Liver (tissue), 9 donors: ENCODE results near the gene MOSPD3. TPM values are rescaled to one million over a fixed set of nuclear protein-coding genes. Genes with fewer than 3 reads are reported as not detected.

Experiments
- DNase-seq: peaks from one replicate; pipeline ENCODE4 v3.0.0-alpha.2; 2017; ENCODE audit warnings: low spot score
- H3K27ac ChIP-seq, 2 donors: one replicate each; pipeline ENCODE4 v1.7.0; 2013; ENCODE audit warnings: inconsistent platforms in 2 of 2, low read length in 2 of 2, control low read depth in 1 of 2, low read depth in 1 of 2, mild to moderate bottlenecking in 1 of 2
- H3K27me3 ChIP-seq, 4 donors: one replicate each; pipeline versions ENCODE4 v1.6.1 to v1.7.0; 2013; ENCODE audit warnings: low read length in 3 of 4, inconsistent platforms in 1 of 4, mild to moderate bottlenecking in 1 of 4, moderate library complexity in 1 of 4; ENCODE audit not compliant: control insufficient read depth in 4 of 4, insufficient read depth in 4 of 4
- H3K36me3 ChIP-seq, 4 donors: one replicate each; pipeline versions ENCODE4 v1.6.1 to v1.7.0; 2013; ENCODE audit warnings: low read length in 3 of 4, mild to moderate bottlenecking in 3 of 4, low read depth in 1 of 4, moderate library complexity in 1 of 4; ENCODE audit not compliant: control insufficient read depth in 4 of 4, insufficient read depth in 3 of 4
- H3K4me1 ChIP-seq, 4 donors: one replicate each; pipeline versions ENCODE4 v1.6.1 to v1.7.0; 2013; ENCODE audit warnings: low read length in 3 of 4, mild to moderate bottlenecking in 3 of 4, moderate library complexity in 1 of 4; ENCODE audit not compliant: control insufficient read depth in 4 of 4, insufficient read depth in 4 of 4
- H3K4me3 ChIP-seq, 3 donors: one replicate each; pipeline versions ENCODE4 v1.6.1 to v1.7.0; 2013; ENCODE audit warnings: low read length in 3 of 3, control low read depth in 1 of 3, low read depth in 1 of 3, mild to moderate bottlenecking in 1 of 3
- H3K9ac ChIP-seq, 2 donors: one replicate each; pipeline ENCODE4 v1.7.0; 2013; ENCODE audit warnings: low read length in 2 of 2, mild to moderate bottlenecking in 2 of 2, moderate library complexity in 2 of 2, control low read depth in 1 of 2, low read depth in 1 of 2
- H3K9me3 ChIP-seq, 4 donors: one replicate each; pipeline versions ENCODE4 v1.6.1 to v1.7.0; 2013; ENCODE audit warnings: low read length in 3 of 4; ENCODE audit not compliant: control insufficient read depth in 4 of 4
- CTCF ChIP-seq: fragments of 150-350 bp; IDR thresholded peaks from 2 replicates; pipeline ENCODE4 v1.5.1; 2017; ENCODE audit warnings: improper control_type of control experiment, low read depth, low read length; ENCODE audit not compliant: missing input control
- EGR1 ChIP-seq, 2 donors: IDR thresholded peaks; 2 replicates each; pipeline ENCODE4 v1.6.1; 2016 to 2018; ENCODE audit warnings: antibody characterized with exemption in 2 of 2, low read depth in 2 of 2
- FOXA1 ChIP-seq: IDR thresholded peaks from 2 replicates; pipeline ENCODE4 v1.6.1; 2016; ENCODE audit warnings: antibody characterized with exemption
- FOXA2 ChIP-seq: IDR thresholded peaks from 2 replicates; pipeline ENCODE4 v1.6.1; 2016; ENCODE audit warnings: antibody characterized with exemption
- GABPA ChIP-seq, 2 donors: IDR thresholded peaks in 1 of 2; conservative IDR thresholded peaks in 1 of 2; 2 replicates each; pipeline ENCODE4 v1.6.1; 2016; ENCODE audit warnings: antibody characterized with exemption in 2 of 2, mild to moderate bottlenecking in 1 of 2, moderate library complexity in 1 of 2
- HNF4A ChIP-seq, 2 donors: conservative IDR thresholded peaks; 2 replicates each; pipeline ENCODE4 v1.6.1; 2016; ENCODE audit warnings: antibody characterized with exemption in 2 of 2, mild to moderate bottlenecking in 2 of 2
- HNF4G ChIP-seq: IDR thresholded peaks from 2 replicates; pipeline ENCODE4 v1.6.1; 2016; ENCODE audit warnings: antibody characterized with exemption
- JUND ChIP-seq, 2 donors: IDR thresholded peaks; 2 replicates each; pipeline ENCODE4 v1.6.1; 2016; ENCODE audit warnings: antibody characterized with exemption in 2 of 2
- NR2F2 ChIP-seq: IDR thresholded peaks from 2 replicates; pipeline ENCODE4 v1.6.1; 2016; ENCODE audit warnings: antibody characterized with exemption
- RAD21 ChIP-seq, 2 donors: IDR thresholded peaks; 2 replicates each; pipeline ENCODE4 v1.6.1; 2016; ENCODE audit warnings: antibody characterized with exemption in 2 of 2, mild to moderate bottlenecking in 2 of 2
- REST ChIP-seq: IDR thresholded peaks from 2 replicates; pipeline ENCODE4 v1.6.1; 2016; ENCODE audit warnings: antibody characterized with exemption, mild to moderate bottlenecking
- RXRA ChIP-seq, 2 donors: IDR thresholded peaks; 2 replicates each; pipeline ENCODE4 v1.6.1; 2017 to 2018; ENCODE audit warnings: antibody characterized with exemption in 2 of 2, mild to moderate bottlenecking in 1 of 2
- SP1 ChIP-seq: IDR thresholded peaks from 2 replicates; pipeline ENCODE4 v1.6.1; 2018; ENCODE audit warnings: antibody characterized with exemption, mild to moderate bottlenecking
- TAF1 ChIP-seq: conservative IDR thresholded peaks from 2 replicates; pipeline ENCODE4 v1.6.1; 2016; ENCODE audit warnings: antibody characterized with exemption, mild to moderate bottlenecking
- YY1 ChIP-seq: IDR thresholded peaks from 2 replicates; pipeline ENCODE4 v1.6.1; 2016; ENCODE audit warnings: antibody characterized with exemption, mild to moderate bottlenecking
- ZBTB33 ChIP-seq: IDR thresholded peaks from 2 replicates; pipeline ENCODE4 v1.6.1; 2016; ENCODE audit warnings: antibody characterized with exemption
- WGBS: extraction: QIAGEN DNeasy Blood & Tissue Kit; methylation state at CpG from one replicate; pipeline ENCODE4 v1.1.7; 2013; 5-methylcytosine and 5-hydroxymethylcytosine counted together
- polyA plus RNA-seq, 2 donors: library from polyadenylated mRNA; stranded (reverse) in 1 of 2; unstranded in 1 of 2; fragments of 200-250 nt in 1 of 2; fragments of >200 nt in 1 of 2; fragmentation: Nextera tagmentation in 1 of 2; extraction: Ambion mirVana in 1 of 2; gene quantifications; one replicate each; pipeline versions ENCODE4 v1.2.1 to v1.2.3, GENCODE V29; 2013 to 2015
- total RNA-seq, 2 donors: library from RNA; depleted of rRNA; stranded (reverse); fragments of >200 nt; gene quantifications; one replicate each; pipeline ENCODE4 v1.2.3, GENCODE V29; 2014
- TF ChIP-seq, protein P1 (sequence below): IDR thresholded peaks from 2 replicates; pipeline ENCODE4 v1.6.1; 2016; ENCODE audit warnings: antibody characterized with exemption
- TF ChIP-seq, protein P2 (sequence below): IDR thresholded peaks from 2 replicates; pipeline ENCODE4 v1.6.1; 2016; ENCODE audit warnings: antibody characterized with exemption
- donor health status: healthy.
- donor health status: healthy.
- donor health status: healthy.
- donor health status: healthy.
- donor health status: healthy.

The MOSPD3 gene
- total and polyA plus RNA-seq, 4 donors = 3.5 to 15.7 (median 8.6) TPM

GRCh38 chr7:100614308-100614861 is 2.0 kb downstream of the MOSPD3 start:
- Histone ChIP-seq H3K27me3 (no peaks in the 10 kb centered on the region), H3K9ac (no peak overlapping the region), H3K36me3 (no peaks in the 10 kb centered on the region), H3K9me3 (no peaks in the 10 kb centered on the region), H3K27ac (no peak overlapping the region), H3K4me3 (no peak overlapping the region), H3K4me1 (peaks cover 3 to 19% (median 14%) of the 10 kb centered on the region in 4 donors)
- DNase-seq = no peak
- TF ChIP-seq HNF4A (conservative IDR thresholded peaks at IDR 0.05) = no peak
- WGBS = 94% methylated on average over 6 of the region's 6 CpGs

GRCh38 chr7:100620239-100620638 is 7.9 kb downstream of the MOSPD3 start:
- no peak for DNase-seq
- H3K36me3 ChIP-seq = peaks cover 2 to 13% (median 8%) of the 10 kb centered on the region in 4 donors
- 95% methylated on average over 6 of the region's 6 CpGs for WGBS
- no peaks in the 10 kb centered on the region for H3K27me3 ChIP-seq
- H3K9ac ChIP-seq = no peak overlapping the region
- no peak overlapping the region for H3K27ac ChIP-seq
- no peak overlapping the region for H3K4me3 ChIP-seq
- TF ChIP-seq EGR1 (IDR thresholded peaks at IDR 0.05; ENCODE audit: low read depth in 2 of 2) = no peak
- TF ChIP-seq FOXA2 = no peak
- no peak for TF ChIP-seq HNF4G
- TF ChIP-seq NR2F2 = no peak
- no peaks in the 10 kb centered on the region for H3K9me3 ChIP-seq
- peaks cover 0 to 24% (median 23%) of the 10 kb centered on the region in 4 donors for H3K4me1 ChIP-seq

- no peak for TF ChIP-seq HNF4G
- TF ChIP-seq, protein P1, sequence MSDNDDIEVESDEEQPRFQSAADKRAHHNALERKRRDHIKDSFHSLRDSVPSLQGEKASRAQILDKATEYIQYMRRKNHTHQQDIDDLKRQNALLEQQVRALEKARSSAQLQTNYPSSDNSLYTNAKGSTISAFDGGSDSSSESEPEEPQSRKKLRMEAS = no peak
- no peak for TF ChIP-seq NR2F2
- TF ChIP-seq, protein P2, sequence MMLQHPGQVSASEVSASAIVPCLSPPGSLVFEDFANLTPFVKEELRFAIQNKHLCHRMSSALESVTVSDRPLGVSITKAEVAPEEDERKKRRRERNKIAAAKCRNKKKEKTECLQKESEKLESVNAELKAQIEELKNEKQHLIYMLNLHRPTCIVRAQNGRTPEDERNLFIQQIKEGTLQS = no peak
- TF ChIP-seq FOXA2 = no peak
- no peak for TF ChIP-seq GABPA (IDR thresholded peaks at IDR 0.05 in 1 of 2, conservative IDR thresholded peaks at IDR 0.05 in 1 of 2)
- no peak for TF ChIP-seq FOXA1
- no peak for TF ChIP-seq ZBTB33
- TF ChIP-seq RXRA (IDR thresholded peaks at IDR 0.05) = no peak
- TF ChIP-seq TAF1 = no peak
- no peak for TF ChIP-seq HNF4A (conservative IDR thresholded peaks at IDR 0.05)
- no peak for TF ChIP-seq SP1
- no peak for TF ChIP-seq EGR1 (IDR thresholded peaks at IDR 0.05; ENCODE audit: low read depth in 2 of 2)
- no peak for TF ChIP-seq CTCF
- TF ChIP-seq RAD21 (IDR thresholded peaks at IDR 0.05) = no peak
- no peak for TF ChIP-seq YY1
- no peak for TF ChIP-seq JUND (IDR thresholded peaks at IDR 0.05)
- no peak for TF ChIP-seq REST
- peaks cover 2 to 18% (median 9%) of the 10 kb centered on the region in 4 donors for H3K36me3 ChIP-seq
- H3K4me3 ChIP-seq = no peak overlapping the region
- no peaks in the 10 kb centered on the region for H3K9me3 ChIP-seq
- WGBS = 96% methylated on average over 23 of the region's 23 CpGs
- no peak overlapping the region for H3K9ac ChIP-seq
- H3K4me1 ChIP-seq = peaks cover 0 to 27% (median 24%) of the 10 kb centered on the region in 4 donors
- H3K27me3 ChIP-seq = no peaks in the 10 kb centered on the region
- H3K27ac ChIP-seq = no peak overlapping the region
- no peak for DNase-seq
Measured at GRCh38 chr7:100620804-100621203, 8.5 kb downstream of the MOSPD3 start.
